Measurements from ENCODE around the gene SEMA4B. TPM values are rescaled to one million over a fixed set of nuclear protein-coding genes. Genes with fewer than 3 reads are reported as not detected.

Gene SEMA4B, protein sequence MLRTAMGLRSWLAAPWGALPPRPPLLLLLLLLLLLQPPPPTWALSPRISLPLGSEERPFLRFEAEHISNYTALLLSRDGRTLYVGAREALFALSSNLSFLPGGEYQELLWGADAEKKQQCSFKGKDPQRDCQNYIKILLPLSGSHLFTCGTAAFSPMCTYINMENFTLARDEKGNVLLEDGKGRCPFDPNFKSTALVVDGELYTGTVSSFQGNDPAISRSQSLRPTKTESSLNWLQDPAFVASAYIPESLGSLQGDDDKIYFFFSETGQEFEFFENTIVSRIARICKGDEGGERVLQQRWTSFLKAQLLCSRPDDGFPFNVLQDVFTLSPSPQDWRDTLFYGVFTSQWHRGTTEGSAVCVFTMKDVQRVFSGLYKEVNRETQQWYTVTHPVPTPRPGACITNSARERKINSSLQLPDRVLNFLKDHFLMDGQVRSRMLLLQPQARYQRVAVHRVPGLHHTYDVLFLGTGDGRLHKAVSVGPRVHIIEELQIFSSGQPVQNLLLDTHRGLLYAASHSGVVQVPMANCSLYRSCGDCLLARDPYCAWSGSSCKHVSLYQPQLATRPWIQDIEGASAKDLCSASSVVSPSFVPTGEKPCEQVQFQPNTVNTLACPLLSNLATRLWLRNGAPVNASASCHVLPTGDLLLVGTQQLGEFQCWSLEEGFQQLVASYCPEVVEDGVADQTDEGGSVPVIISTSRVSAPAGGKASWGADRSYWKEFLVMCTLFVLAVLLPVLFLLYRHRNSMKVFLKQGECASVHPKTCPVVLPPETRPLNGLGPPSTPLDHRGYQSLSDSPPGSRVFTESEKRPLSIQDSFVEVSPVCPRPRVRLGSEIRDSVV
- 10 to 100 TPM; 96.1 to 99.6 TPM for total RNA-seq

DNA sequence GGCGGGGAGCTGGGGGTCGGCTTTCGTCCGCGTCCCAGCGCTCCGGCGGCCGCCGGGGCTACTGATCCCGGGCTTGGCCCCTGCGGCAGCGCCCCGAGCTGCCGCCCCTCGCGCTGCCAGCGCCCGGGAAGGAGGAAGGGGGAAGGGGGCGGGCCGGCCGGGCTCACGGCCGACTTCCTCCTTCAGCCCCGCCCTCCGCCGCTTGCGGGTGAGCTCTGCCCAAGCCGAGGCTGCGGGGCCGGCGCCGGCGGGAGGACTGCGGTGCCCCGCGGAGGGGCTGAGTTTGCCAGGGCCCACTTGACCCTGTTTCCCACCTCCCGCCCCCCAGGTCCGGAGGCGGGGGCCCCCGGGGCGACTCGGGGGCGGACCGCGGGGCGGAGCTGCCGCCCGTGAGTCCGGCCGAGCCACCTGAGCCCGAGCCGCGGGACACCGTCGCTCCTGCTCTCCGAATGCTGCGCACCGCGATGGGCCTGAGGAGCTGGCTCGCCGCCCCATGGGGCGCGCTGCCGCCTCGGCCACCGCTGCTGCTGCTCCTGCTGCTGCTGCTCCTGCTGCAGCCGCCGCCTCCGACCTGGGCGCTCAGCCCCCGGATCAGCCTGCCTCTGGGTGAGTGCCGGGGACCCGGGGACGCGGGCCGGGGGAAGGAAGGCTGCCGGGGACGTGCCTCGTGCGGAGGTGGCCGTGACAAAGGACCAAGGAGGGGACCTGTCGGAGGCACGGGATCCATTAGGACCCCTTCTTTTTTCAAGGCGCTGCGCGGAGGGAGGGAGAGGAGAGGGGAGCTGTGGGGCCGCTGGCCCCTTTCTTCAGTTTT lies at the start of gene SEMA4B:
Gene SEMA4B (plus strand): TSS at position 201 of the 814 bp plus-strand sequence. CDS start 249 bp downstream, at position 450.
- peak within 1 kb of the TSS; percentile 88 to 91 for H3K27ac ChIP-seq
- WGBS = 0% methylated on average over 24 of the region's 88 CpGs
- H3K4me3 ChIP-seq = peak within 1 kb of the TSS; percentile 79 to 86
- H3K36me3 ChIP-seq = no peaks in the 10 kb centered on the region
- TF ChIP-seq POLR2A (IDR thresholded peaks at IDR 0.05) (peak; percentile 80), POLR2AphosphoS5 (IDR thresholded peaks at IDR 0.05) (no peak)
- TF ChIP-seq, protein P1, sequence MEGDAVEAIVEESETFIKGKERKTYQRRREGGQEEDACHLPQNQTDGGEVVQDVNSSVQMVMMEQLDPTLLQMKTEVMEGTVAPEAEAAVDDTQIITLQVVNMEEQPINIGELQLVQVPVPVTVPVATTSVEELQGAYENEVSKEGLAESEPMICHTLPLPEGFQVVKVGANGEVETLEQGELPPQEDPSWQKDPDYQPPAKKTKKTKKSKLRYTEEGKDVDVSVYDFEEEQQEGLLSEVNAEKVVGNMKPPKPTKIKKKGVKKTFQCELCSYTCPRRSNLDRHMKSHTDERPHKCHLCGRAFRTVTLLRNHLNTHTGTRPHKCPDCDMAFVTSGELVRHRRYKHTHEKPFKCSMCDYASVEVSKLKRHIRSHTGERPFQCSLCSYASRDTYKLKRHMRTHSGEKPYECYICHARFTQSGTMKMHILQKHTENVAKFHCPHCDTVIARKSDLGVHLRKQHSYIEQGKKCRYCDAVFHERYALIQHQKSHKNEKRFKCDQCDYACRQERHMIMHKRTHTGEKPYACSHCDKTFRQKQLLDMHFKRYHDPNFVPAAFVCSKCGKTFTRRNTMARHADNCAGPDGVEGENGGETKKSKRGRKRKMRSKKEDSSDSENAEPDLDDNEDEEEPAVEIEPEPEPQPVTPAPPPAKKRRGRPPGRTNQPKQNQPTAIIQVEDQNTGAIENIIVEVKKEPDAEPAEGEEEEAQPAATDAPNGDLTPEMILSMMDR (IDR thresholded peaks at IDR 0.05) = peak in 1 of 4 experiments; percentile 20
- DNase-seq (ENCODE audit: low spot score) = peak; percentile 78
- intact Hi-C loops (cut with DNase I) = no loop called here
- H3K9me3 ChIP-seq = no peaks in the 10 kb centered on the region
- H3K4me1 ChIP-seq (replicated peaks) = peaks cover 6% of the 10 kb centered on the region
- H3K27me3 ChIP-seq (replicated peaks; ENCODE audit: insufficient read depth) = no peaks in the 10 kb centered on the region

DNA sequence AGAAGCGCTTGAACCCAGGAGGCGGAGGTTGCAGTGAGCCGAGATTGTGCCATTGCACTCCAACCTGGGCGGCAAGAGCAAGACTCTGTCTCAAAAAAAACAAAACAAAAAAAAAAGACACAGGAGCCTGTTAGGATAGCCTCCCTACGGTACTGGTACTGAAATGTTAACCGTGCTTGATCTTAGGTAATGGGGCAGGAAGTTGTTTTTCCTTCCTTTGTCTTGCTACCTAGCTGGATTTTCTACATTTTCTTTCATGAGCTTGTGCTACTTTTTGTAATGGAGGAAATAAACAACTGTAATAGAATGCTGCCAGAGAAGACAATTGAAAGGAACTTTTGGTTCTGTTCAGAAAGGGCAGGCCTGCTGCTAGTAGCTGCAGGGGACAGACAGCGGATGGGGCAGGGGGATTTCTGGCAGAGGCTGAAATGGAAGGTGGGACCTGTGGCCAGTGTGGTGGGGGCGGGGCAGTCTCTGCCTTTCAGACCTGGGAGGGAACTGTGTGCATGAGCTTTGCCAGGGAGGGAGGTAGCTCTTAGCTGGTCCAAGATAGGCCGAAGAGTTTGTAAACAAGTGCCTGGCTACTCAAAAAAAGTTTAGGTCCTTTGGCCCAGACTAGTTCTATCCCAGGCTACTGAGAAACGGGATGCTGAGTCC lies 49.0 kb upstream of the SEMA4B start:
- DNase-seq (ENCODE audit: low spot score) = peak; percentile 70
- WGBS = 49% methylated on average over 10 of the region's 10 CpGs
- intact Hi-C loops (cut with DNase I) = loop anchor here (5.0 kb wide), 1 partner anchor 50 kb away; the partner anchor contains the start of gene IDH2

DNA sequence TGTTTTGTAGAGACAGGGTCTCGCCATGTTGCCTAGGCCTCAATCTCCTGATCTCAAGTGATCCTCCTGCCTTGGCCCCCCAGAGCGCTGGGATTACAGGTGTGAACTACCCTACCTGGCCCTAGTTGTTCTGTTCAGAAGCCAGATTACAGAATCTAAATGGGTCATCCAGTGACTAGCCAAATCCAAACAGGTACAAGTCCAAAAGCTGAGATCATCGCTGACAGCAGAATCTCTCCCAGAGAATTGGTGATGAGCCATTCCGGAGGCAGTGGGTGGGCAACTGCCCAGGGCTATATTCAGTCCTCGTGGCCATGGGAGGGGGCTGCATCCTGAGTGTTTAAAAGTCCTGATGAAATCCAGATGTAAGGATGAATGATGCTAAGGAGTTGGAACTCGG lies 47.5 kb upstream of the SEMA4B start:
- Histone ChIP-seq H3K4me3 (no peak overlapping the region), H3K36me3 (no peaks in the 10 kb centered on the region), H3K27ac (peak overlapping the region; percentile 84), H3K27me3 (replicated peaks; ENCODE audit: insufficient read depth) (no peaks in the 10 kb centered on the region), H3K4me1 (replicated peaks) (peaks cover 30% of the 10 kb centered on the region), H3K9me3 (no peaks in the 10 kb centered on the region)
- no peak for TF ChIP-seq POLR2AphosphoS5 (IDR thresholded peaks at IDR 0.05)
- TF ChIP-seq, protein P1 (IDR thresholded peaks at IDR 0.05) = no peak
- TF ChIP-seq POLR2A (IDR thresholded peaks at IDR 0.05) = no peak
- WGBS = 90% methylated on average over 6 of the region's 6 CpGs
- no peak for DNase-seq (ENCODE audit: low spot score)
- intact Hi-C loops (cut with DNase I) = loop anchor here (5.0 kb wide), 1 partner anchor 51 kb away; the partner anchor contains the start of gene IDH2

More for the DNA sequence above, 49.0 kb upstream of the SEMA4B start:
- no peaks in the 10 kb centered on the region for H3K27me3 ChIP-seq (replicated peaks; ENCODE audit: insufficient read depth)
- no peaks in the 10 kb centered on the region for H3K36me3 ChIP-seq
- H3K4me1 ChIP-seq (replicated peaks) = peaks cover 21% of the 10 kb centered on the region
- H3K27ac ChIP-seq = peak overlapping the region; percentile 84
- H3K9me3 ChIP-seq = no peaks in the 10 kb centered on the region
- no peak overlapping the region for H3K4me3 ChIP-seq
- no peak for TF ChIP-seq POLR2A (IDR thresholded peaks at IDR 0.05)
- TF ChIP-seq, protein P1 (IDR thresholded peaks at IDR 0.05) = peak in 1 of 4 experiments; percentile 5
- peak; percentile 77 for TF ChIP-seq POLR2AphosphoS5 (IDR thresholded peaks at IDR 0.05)

DNA sequence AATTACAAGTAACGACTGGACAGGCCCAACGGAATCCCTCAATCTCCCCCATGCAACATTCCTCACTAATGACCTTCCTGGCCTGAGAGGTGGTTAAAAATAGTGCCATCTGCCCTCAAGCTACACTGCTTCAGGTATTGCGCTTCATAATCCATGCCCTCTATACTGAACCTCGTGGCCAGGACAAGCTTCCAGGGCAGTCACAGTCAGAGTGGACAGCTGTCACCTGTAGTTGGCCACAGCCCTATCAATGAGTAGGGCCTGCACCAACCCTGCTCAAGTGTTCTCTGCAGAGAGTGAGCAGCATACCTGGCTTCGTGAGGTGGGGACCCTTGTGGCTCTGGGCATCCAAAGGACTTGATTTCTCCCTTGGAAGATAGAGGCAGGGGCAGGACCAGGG lies 46.9 kb upstream of the SEMA4B start:
- intact Hi-C loops (cut with DNase I) = loop anchor here (5.0 kb wide), 1 partner anchor 52 kb away; the partner anchor contains the start of gene IDH2
- no peak for DNase-seq (ENCODE audit: low spot score)
- H3K36me3 ChIP-seq = no peaks in the 10 kb centered on the region
- peak overlapping the region; percentile 43 to 84 for H3K27ac ChIP-seq
- H3K27me3 ChIP-seq (replicated peaks; ENCODE audit: insufficient read depth) = no peaks in the 10 kb centered on the region
- WGBS = 66% methylated on average over 5 of the region's 5 CpGs
- H3K9me3 ChIP-seq = no peaks in the 10 kb centered on the region
- TF ChIP-seq POLR2AphosphoS5 (IDR thresholded peaks at IDR 0.05) = no peak
- H3K4me1 ChIP-seq (replicated peaks) = peaks cover 33% of the 10 kb centered on the region
- no peak overlapping the region for H3K4me3 ChIP-seq
